ACC112 (cell line): ENCODE results near the gene ERN1.
A peak's percentile ranks its signal among the peaks of the same experiment; 100 is the strongest.

ENCODE experiments used
- H2AFZ ChIP-seq: fragments of 200-600 bp; sonication (generic); one replicate; pipeline ENCODE4 v1.6.0; 2017; ENCODE audit warnings: antibody characterized with exemption, low read length; ENCODE audit not compliant: unreplicated experiment
- H3K27ac ChIP-seq: fragments of 200-600 bp; sonication (generic); 2 replicates; pipeline ENCODE4 v1.5.1; 2014; ENCODE audit warnings: low read depth, mild to moderate bottlenecking, antibody characterized with exemption, low read length, moderate library complexity
- H3K27me3 ChIP-seq: fragments of 200-600 bp; sonication (generic); 2 replicates; pipeline ENCODE4 v1.6.1; 2014; ENCODE audit warnings: mild to moderate bottlenecking, antibody characterized with exemption, low read length, moderate library complexity, mixed read lengths; ENCODE audit not compliant: insufficient read depth
- H3K36me3 ChIP-seq: fragments of 200-600 bp; sonication (generic); 2 replicates; pipeline ENCODE4 v1.6.1; 2016; ENCODE audit warnings: mild to moderate bottlenecking, antibody characterized with exemption, low read length, moderate library complexity, mixed read lengths; ENCODE audit not compliant: insufficient read depth
- H3K4me1 ChIP-seq: fragments of 200-600 bp; sonication (generic); one replicate; pipeline ENCODE4 v1.6.1; 2016; ENCODE audit warnings: low read length, mixed read lengths; ENCODE audit not compliant: insufficient read depth, unreplicated experiment, control insufficient read depth
- H3K4me3 ChIP-seq: fragments of 200-600 bp; sonication (generic); 2 replicates; pipeline ENCODE4 v1.5.1; 2014; ENCODE audit warnings: mild to moderate bottlenecking, low read depth, low read length
- H3K79me2 ChIP-seq: fragments of 200-600 bp; sonication (generic); one replicate; pipeline ENCODE4 v1.6.0; 2016; ENCODE audit warnings: low read length; ENCODE audit not compliant: control insufficient read depth, unreplicated experiment, insufficient read depth

The ERN1 gene

DNA sequence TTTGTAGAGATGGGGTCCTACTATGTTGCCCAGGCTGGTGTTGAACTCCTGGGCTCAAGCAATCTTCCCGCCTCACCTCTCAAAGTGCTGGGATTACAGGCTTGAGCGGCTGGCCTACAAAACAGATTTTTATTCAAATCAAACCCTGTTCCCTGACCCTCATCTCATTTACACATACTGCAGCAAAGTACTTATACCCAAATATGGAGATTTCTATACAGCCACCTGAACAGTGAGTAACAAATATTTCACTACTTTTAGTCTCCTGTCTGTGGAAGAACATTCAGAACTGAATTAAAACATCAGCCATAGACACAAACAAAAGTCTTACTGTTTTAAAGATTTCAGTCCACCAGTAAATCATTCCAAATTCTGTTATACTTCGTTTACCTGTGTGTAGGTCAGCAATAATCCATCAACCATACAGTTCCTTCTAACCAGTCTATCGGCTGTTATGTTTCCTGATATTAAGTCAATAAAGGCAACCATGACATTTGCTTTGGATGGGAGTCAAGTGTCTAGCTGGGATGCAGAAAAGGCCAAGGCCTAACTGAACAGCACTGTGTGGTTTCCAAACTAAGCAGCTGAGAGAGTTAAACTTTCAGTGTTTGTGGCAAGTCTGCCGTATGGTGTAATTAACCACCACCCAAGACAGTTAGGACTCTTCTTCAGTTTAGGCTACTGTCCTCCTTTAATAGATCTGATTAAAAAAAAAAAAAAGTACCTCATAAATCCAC, 22.3 kb downstream of the ERN1 start:
- H3K36me3 ChIP-seq: no peaks in the 10 kb centered on the region
- no peaks in the 10 kb centered on the region for H3K27me3 ChIP-seq
- no peak overlapping the region for H3K27ac ChIP-seq
- H3K4me1 ChIP-seq: peaks cover 34% of the 10 kb centered on the region
- H3K79me2 ChIP-seq: peaks cover 5% of the 10 kb centered on the region
- no peak overlapping the region for H3K4me3 ChIP-seq
- no peak overlapping the region for H2AFZ ChIP-seq

GRCh38 chr17:64106918-64107317, 23.0 kb downstream of the ERN1 start:
- Histone ChIP-seq H3K27me3 (no peaks in the 10 kb centered on the region), H3K27ac (no peak overlapping the region), H2AFZ (no peak overlapping the region), H3K79me2 (peaks cover 4% of the 10 kb centered on the region), H3K36me3 (no peaks in the 10 kb centered on the region), H3K4me1 (peaks cover 37% of the 10 kb centered on the region), H3K4me3 (no peak overlapping the region)

- H3K4me1 ChIP-seq: peaks cover 30% of the 10 kb centered on the region
- no peak overlapping the region for H3K27ac ChIP-seq
- no peaks in the 10 kb centered on the region for H3K36me3 ChIP-seq
- no peak overlapping the region for H2AFZ ChIP-seq
- H3K4me3 ChIP-seq: no peak overlapping the region
- H3K27me3 ChIP-seq: no peaks in the 10 kb centered on the region
- no peaks in the 10 kb centered on the region for H3K79me2 ChIP-seq
Measured at GRCh38 chr17:64103391-64104364, 26.3 kb downstream of the ERN1 start.

- no peaks in the 10 kb centered on the region for H3K79me2 ChIP-seq
- H3K27me3 ChIP-seq: no peaks in the 10 kb centered on the region
- H3K4me1 ChIP-seq: peaks cover 30% of the 10 kb centered on the region
- no peak overlapping the region for H3K27ac ChIP-seq
- no peak overlapping the region for H3K4me3 ChIP-seq
- H2AFZ ChIP-seq: no peak overlapping the region
- H3K36me3 ChIP-seq: no peaks in the 10 kb centered on the region
Measured at GRCh38 chr17:64102627-64103390, 27.1 kb downstream of the ERN1 start.

- Histone ChIP-seq H3K4me1 (peaks cover 34% of the 10 kb centered on the region), H3K79me2 (no peaks in the 10 kb centered on the region)
Measured at GRCh38 chr17:64099543-64099942, 30.4 kb downstream of the ERN1 start.

DNA sequence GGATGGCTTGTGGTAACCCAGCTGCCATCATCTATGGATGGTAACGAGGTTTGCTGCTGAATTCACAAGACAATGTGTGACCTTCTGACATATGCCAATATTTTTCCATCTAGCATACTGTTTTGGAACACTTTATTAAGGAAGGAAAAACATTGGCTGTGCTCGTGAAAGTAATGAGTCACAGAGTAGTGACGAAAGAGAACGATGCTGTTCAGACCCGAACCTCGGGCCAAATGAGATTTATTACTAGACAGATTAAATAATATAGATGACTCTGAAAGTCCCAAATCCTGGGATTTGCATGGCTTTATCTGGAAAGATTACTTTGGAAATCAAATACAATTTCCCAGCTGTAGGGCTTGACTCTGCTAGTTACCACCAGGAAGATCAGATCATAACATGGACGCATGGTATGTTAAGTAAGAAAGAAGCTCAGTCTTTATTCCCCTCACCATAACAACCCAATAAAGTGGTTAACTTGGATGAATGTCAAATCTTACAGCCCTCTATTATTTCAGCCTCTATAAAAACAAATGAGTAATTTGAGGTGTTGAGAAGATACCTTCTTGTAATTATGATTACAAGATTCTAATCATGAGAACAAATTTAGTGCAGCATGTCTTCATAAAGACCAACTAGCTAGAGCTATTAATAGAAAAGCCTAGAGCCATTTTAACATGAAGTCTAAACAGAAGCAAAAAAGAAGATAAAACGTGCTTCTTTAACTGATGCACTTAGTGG, 32.6 kb downstream of the ERN1 start:
- H3K36me3 ChIP-seq: no peaks in the 10 kb centered on the region
- H3K27ac ChIP-seq: peak overlapping the region; percentile 72
- H3K79me2 ChIP-seq: no peaks in the 10 kb centered on the region
- H3K27me3 ChIP-seq: no peaks in the 10 kb centered on the region
- no peak overlapping the region for H3K4me3 ChIP-seq
- H3K4me1 ChIP-seq: peaks cover 15% of the 10 kb centered on the region
- no peak overlapping the region for H2AFZ ChIP-seq

More at GRCh38 chr17:64099543-64099942, 30.4 kb downstream of the ERN1 start:
- Histone ChIP-seq H3K4me3 (no peak overlapping the region), H3K36me3 (no peaks in the 10 kb centered on the region), H3K27ac (no peak overlapping the region), H3K27me3 (no peaks in the 10 kb centered on the region), H2AFZ (no peak overlapping the region)

- no peak overlapping the region for H2AFZ ChIP-seq
- no peaks in the 10 kb centered on the region for H3K79me2 ChIP-seq
- H3K4me3 ChIP-seq: no peak overlapping the region
- H3K27ac ChIP-seq: no peak overlapping the region
- H3K4me1 ChIP-seq: peaks cover 19% of the 10 kb centered on the region
- H3K36me3 ChIP-seq: no peaks in the 10 kb centered on the region
- no peaks in the 10 kb centered on the region for H3K27me3 ChIP-seq
Measured at GRCh38 chr17:64096037-64096436, 33.9 kb downstream of the ERN1 start.

DNA sequence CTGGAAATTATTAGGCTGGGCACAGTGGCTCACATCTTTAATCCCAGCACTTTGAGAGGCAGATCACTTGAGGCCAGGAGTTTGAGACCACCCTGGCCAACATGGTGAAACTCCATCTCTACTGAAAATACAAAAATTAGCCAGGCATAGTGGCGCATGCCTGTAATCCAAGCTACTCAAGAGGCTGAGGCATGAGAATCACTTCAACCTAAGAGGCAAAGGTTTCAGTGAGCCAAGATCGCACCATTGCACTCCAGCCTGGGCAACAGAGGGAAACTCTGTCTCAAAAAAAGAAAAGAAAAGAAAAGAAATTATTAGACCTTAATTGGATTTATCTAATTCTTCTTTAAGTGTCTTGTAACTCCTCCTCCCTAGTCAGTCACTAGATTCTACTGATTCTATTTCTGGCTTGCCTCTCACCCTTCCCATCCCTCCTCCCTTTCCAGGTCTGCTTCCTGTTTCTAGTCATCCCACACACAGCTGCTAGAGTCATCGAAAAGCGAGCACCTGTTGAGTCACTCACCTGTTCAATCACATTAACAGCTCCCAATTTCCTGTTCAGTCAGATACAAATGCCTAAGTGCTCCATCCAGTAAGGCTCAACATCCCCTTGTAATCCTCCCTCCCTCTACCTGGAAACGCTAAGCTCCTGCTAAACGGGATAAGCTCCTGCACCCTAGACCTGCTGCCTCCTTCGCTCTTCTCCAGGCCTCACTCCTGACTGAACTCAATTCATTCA, 34.6 kb downstream of the ERN1 start:
- peaks cover 20% of the 10 kb centered on the region for H3K4me1 ChIP-seq
- no peaks in the 10 kb centered on the region for H3K27me3 ChIP-seq
- H3K79me2 ChIP-seq: no peaks in the 10 kb centered on the region
- H3K27ac ChIP-seq: no peak overlapping the region
- H3K4me3 ChIP-seq: no peak overlapping the region
- H2AFZ ChIP-seq: no peak overlapping the region
- no peaks in the 10 kb centered on the region for H3K36me3 ChIP-seq

GRCh38 chr17:64094412-64094811, 35.5 kb downstream of the ERN1 start:
- Histone ChIP-seq H3K27me3 (no peaks in the 10 kb centered on the region), H3K4me3 (no peak overlapping the region), H3K79me2 (no peaks in the 10 kb centered on the region), H3K4me1 (peaks cover 20% of the 10 kb centered on the region), H2AFZ (no peak overlapping the region), H3K36me3 (no peaks in the 10 kb centered on the region), H3K27ac (no peak overlapping the region)
